Measurements from ENCODE around the gene LAYN. TPM values are rescaled to one million over a fixed set of nuclear protein-coding genes. Genes with fewer than 3 reads are reported as not detected.

LAYN gene
- total RNA-seq, 1 donor from 2014 or later, result 10.6 TPM

GRCh38 chr11:111554532-111554931 lies 14.0 kb downstream of the LAYN start:
- Mint-ChIP-seq H3K27me3 (ENCODE audit: low read depth) (no peaks in the 10 kb centered on the region), H3K4me1 (ENCODE audit: low read depth) (peaks cover 33% of the 10 kb centered on the region), H3K27ac (ENCODE audit: unreplicated experiment) (no peak overlapping the region), H3K4me3 (ENCODE audit: unreplicated experiment) (no peak overlapping the region), H3K36me3 (ENCODE audit: low read depth) (peaks cover 9% of the 10 kb centered on the region), H3K9me3 (ENCODE audit: low read depth) (no peaks in the 10 kb centered on the region)
- DNase-seq (ENCODE audit: low spot score), result no peak
- no peak for TF ChIP-seq CTCF (IDR thresholded peaks at IDR 0.05)

GRCh38 chr11:111555255-111555654 lies 14.7 kb downstream of the LAYN start:
- Mint-ChIP-seq H3K4me1 (ENCODE audit: low read depth) (peaks cover 40% of the 10 kb centered on the region), H3K4me3 (ENCODE audit: unreplicated experiment) (no peak overlapping the region), H3K9me3 (ENCODE audit: low read depth) (no peaks in the 10 kb centered on the region), H3K27ac (ENCODE audit: unreplicated experiment) (peak overlapping the region; percentile 50), H3K36me3 (ENCODE audit: low read depth) (peaks cover 8% of the 10 kb centered on the region), H3K27me3 (ENCODE audit: low read depth) (no peaks in the 10 kb centered on the region)
- no peak for DNase-seq (ENCODE audit: low spot score)
- TF ChIP-seq CTCF (IDR thresholded peaks at IDR 0.05), result no peak

GRCh38 chr11:111557425-111558111 lies 17.0 kb downstream of the LAYN start:
- peaks cover 2% of the 10 kb centered on the region for H3K36me3 Mint-ChIP-seq (ENCODE audit: low read depth)
- TF ChIP-seq CTCF (IDR thresholded peaks at IDR 0.05), result no peak
- H3K27me3 Mint-ChIP-seq (ENCODE audit: low read depth), result no peaks in the 10 kb centered on the region
- H3K4me1 Mint-ChIP-seq (ENCODE audit: low read depth), result peaks cover 61% of the 10 kb centered on the region
- H3K27ac Mint-ChIP-seq (ENCODE audit: unreplicated experiment), result peak overlapping the region; percentile 97
- DNase-seq (ENCODE audit: low spot score), result no peak
- H3K4me3 Mint-ChIP-seq (ENCODE audit: unreplicated experiment), result no peak overlapping the region
- no peaks in the 10 kb centered on the region for H3K9me3 Mint-ChIP-seq (ENCODE audit: low read depth)

GRCh38 chr11:111559800-111560464 lies 19.4 kb downstream of the LAYN start:
- Mint-ChIP-seq H3K9me3 (ENCODE audit: low read depth) (no peaks in the 10 kb centered on the region), H3K4me3 (ENCODE audit: unreplicated experiment) (no peak overlapping the region), H3K36me3 (ENCODE audit: low read depth) (peaks cover 2% of the 10 kb centered on the region), H3K27ac (ENCODE audit: unreplicated experiment) (peak overlapping the region; percentile 57), H3K4me1 (ENCODE audit: low read depth) (peaks cover 58% of the 10 kb centered on the region), H3K27me3 (ENCODE audit: low read depth) (no peaks in the 10 kb centered on the region)
- no peak for DNase-seq (ENCODE audit: low spot score)
- no peak for TF ChIP-seq CTCF (IDR thresholded peaks at IDR 0.05)

GRCh38 chr11:111560800-111561199 lies 20.3 kb downstream of the LAYN start:
- no peak overlapping the region for H3K4me3 Mint-ChIP-seq (ENCODE audit: unreplicated experiment)
- no peaks in the 10 kb centered on the region for H3K27me3 Mint-ChIP-seq (ENCODE audit: low read depth)
- H3K27ac Mint-ChIP-seq (ENCODE audit: unreplicated experiment), result no peak overlapping the region
- no peak for TF ChIP-seq CTCF (IDR thresholded peaks at IDR 0.05)
- H3K4me1 Mint-ChIP-seq (ENCODE audit: low read depth), result peaks cover 54% of the 10 kb centered on the region
- no peaks in the 10 kb centered on the region for H3K36me3 Mint-ChIP-seq (ENCODE audit: low read depth)
- no peak for DNase-seq (ENCODE audit: low spot score)
- no peaks in the 10 kb centered on the region for H3K9me3 Mint-ChIP-seq (ENCODE audit: low read depth)

Data from chondrocyte (in vitro differentiated cells).